ENCODE results near the gene ABHD2. TPM values are rescaled to one million over a fixed set of nuclear protein-coding genes. Genes with fewer than 3 reads are reported as not detected.

The ABHD2 gene
- total and polyA plus RNA-seq, 2 experiments from 2014 or later = 5.2 to 15.2 TPM

DNA sequence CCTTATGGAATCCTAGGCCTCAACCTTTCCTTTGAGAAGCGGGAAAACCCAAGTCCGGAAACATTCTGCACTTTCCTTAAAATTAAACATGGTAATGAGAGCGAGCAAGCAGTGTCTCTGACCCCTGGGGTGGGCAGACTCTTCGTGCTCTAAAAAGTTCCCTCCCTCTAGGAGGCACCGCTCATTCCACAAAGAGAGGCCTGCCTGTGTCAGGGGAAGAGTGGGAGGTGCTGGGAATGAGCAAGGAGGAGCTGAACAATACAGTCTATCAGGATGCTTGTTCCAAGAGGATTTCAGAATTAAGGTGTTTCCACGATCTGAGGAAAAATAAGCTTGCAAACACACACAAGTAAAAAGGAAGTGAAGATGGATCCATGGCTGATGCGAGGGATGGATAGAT, 139.2 kb downstream of the ABHD2 start (continued):
- TF ChIP-seq REST (IDR thresholded peaks at IDR 0.05; ENCODE audit: unreplicated experiment) (no peak), CREB1 (CRISPR knock-in tag; IDR thresholded peaks at IDR 0.05; ENCODE audit: low read depth) (no peak), NANOG (IDR thresholded peaks at IDR 0.05; ENCODE audit: borderline replicate concordance) (no peak), EZH2 (IDR thresholded peaks at IDR 0.05; ENCODE audit: low read depth, unreplicated experiment) (no peak)

DNA sequence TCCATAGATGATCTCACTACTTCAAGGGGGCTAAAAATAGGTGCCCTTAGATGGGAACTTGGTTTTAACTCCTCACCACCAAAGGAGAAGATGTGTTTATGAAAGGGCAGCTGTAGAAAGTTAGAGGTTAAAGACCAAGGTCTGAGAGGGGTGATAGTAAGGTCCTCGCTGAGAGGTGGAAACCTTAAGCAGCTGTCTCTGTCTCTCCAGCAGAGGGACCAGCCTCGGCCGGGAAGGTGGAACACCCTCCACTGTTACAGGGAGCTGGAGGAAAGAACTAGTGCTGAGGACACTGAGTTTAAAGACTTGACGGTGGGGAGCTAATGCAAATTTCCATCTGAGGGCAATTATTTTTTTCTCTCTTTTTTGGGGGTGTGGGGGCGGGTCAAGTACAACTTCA, 142.0 kb downstream of the ABHD2 start:
- H4K20me1 ChIP-seq (replicated peaks; ENCODE audit: insufficient read depth) = no peaks in the 10 kb centered on the region
- no peaks in the 10 kb centered on the region for H3K4me1 ChIP-seq (ENCODE audit: insufficient read depth)
- H3K36me3 ChIP-seq (ENCODE audit: insufficient read depth) = no peaks in the 10 kb centered on the region
- TF ChIP-seq, protein P1, sequence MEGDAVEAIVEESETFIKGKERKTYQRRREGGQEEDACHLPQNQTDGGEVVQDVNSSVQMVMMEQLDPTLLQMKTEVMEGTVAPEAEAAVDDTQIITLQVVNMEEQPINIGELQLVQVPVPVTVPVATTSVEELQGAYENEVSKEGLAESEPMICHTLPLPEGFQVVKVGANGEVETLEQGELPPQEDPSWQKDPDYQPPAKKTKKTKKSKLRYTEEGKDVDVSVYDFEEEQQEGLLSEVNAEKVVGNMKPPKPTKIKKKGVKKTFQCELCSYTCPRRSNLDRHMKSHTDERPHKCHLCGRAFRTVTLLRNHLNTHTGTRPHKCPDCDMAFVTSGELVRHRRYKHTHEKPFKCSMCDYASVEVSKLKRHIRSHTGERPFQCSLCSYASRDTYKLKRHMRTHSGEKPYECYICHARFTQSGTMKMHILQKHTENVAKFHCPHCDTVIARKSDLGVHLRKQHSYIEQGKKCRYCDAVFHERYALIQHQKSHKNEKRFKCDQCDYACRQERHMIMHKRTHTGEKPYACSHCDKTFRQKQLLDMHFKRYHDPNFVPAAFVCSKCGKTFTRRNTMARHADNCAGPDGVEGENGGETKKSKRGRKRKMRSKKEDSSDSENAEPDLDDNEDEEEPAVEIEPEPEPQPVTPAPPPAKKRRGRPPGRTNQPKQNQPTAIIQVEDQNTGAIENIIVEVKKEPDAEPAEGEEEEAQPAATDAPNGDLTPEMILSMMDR (conservative IDR thresholded peaks at IDR 0.05; ENCODE audit: low read depth in 2 of 2) = 0 out of 4 replicates have a peak, but pooled peaks of 1 of the 2 experiments have one; percentile 3
- TF ChIP-seq ZNF331 (CRISPR knock-in tag; IDR thresholded peaks at IDR 0.05; ENCODE audit: low read depth) (no peak), ETS1 (IDR thresholded peaks at IDR 0.05) (no peak), JUNB (IDR thresholded peaks at IDR 0.05; ENCODE audit: unreplicated experiment) (no peak)
- ATAC-seq (peak; percentile 90), DNase-seq (ENCODE audit: low spot score) (peak; percentile 38)
- H3K4me2 ChIP-seq = no peak overlapping the region
- peaks cover 2% of the 10 kb centered on the region for H3K27me3 Mint-ChIP-seq (ENCODE audit: insufficient read depth, low read depth, poor library complexity)
- H2AFZ ChIP-seq = no peak overlapping the region
- H3F3A ChIP-seq (replicated peaks; ENCODE audit: low read depth) = no peaks in the 10 kb centered on the region
- H3K4me3 ChIP-seq = no peak overlapping the region
- no peaks in the 10 kb centered on the region; the same call in 2 of the 3 replicates for H3K9me3 Mint-ChIP-seq
- H3K27ac Mint-ChIP-seq = no peak overlapping the region
- no peaks in the 10 kb centered on the region for H3K27me3 ChIP-seq (ENCODE audit: insufficient read depth)
- no peaks in the 10 kb centered on the region for H3K36me3 Mint-ChIP-seq (ENCODE audit: low read depth)
- no peak overlapping the region for H3K4me3 Mint-ChIP-seq
- H3K4me1 Mint-ChIP-seq = no peaks in the 10 kb centered on the region; the same call in 2 of the 3 replicates
- no peak overlapping the region for H3K27ac ChIP-seq (ENCODE audit: low read depth)
- H3K9me2 ChIP-seq (ENCODE audit: insufficient read depth) = no peaks in the 10 kb centered on the region
- no peaks in the 10 kb centered on the region for H3K79me2 ChIP-seq (replicated peaks; ENCODE audit: insufficient read depth)

Data from GM23338 (cell line).